GM12864 (cell line): ENCODE measurements around the gene CBFA2T2.
A peak's percentile ranks its signal among the peaks of the same experiment; 100 is the strongest.
"Not testable (repeated sequence)": the region's sequence is repeated elsewhere in the genome, so short reads cannot be mapped to it uniquely, and the experiment has no call there.

ENCODE experiments used
- DNase-seq: peaks from one replicate; pipeline ENCODE4 v3.0.0-alpha.2; 2011; ENCODE audit warnings: low read depth
- H3K4me3 ChIP-seq: 2 replicates; pipeline ENCODE4 v1.5.1; 2011; ENCODE audit warnings: mild to moderate bottlenecking, low read depth, low read length, control low read depth
- CTCF ChIP-seq: IDR thresholded peaks from 2 replicates; pipeline ENCODE4 v1.5.1; 2011; ENCODE audit warnings: low read depth, mild to moderate bottlenecking, moderate library complexity, low read length, control low read depth, inconsistent platforms; ENCODE audit errors: missing control alignments

The CBFA2T2 gene

GRCh38 chr20:33482581-33482980, 7.3 kb upstream of the CBFA2T2 start:
- DNase-seq, result no peak
- TF ChIP-seq CTCF, result no peak
- H3K4me3 ChIP-seq, result no peak overlapping the region

GRCh38 chr20:33483186-33483585, 6.7 kb upstream of the CBFA2T2 start:
- DNase-seq, H3K4me3 ChIP-seq: not testable (repeated sequence)

- no peak for TF ChIP-seq CTCF
- no peak overlapping the region for H3K4me3 ChIP-seq
- DNase-seq, result no peak
Observed at GRCh38 chr20:33488201-33488600, 1.7 kb upstream of the CBFA2T2 start.

GRCh38 chr20:33488661-33489494, 1.0 kb upstream of the CBFA2T2 start:
- DNase-seq, result not testable (repeated sequence)
- peak overlapping the region; percentile 64; the same call in 1 of the 2 replicates for H3K4me3 ChIP-seq

- no peak for TF ChIP-seq CTCF
- DNase-seq, result peak; percentile 81
- H3K4me3 ChIP-seq, result peak overlapping the region; percentile 64
Observed at GRCh38 chr20:33489495-33490022, 337 bp upstream of the CBFA2T2 start.

GRCh38 chr20:33490934-33491656, 1.2 kb downstream of the CBFA2T2 start:
- DNase-seq, result no peak
- H3K4me3 ChIP-seq, result peak overlapping the region; percentile 96

GRCh38 chr20:33493076-33493766, 3.3 kb downstream of the CBFA2T2 start:
- no peak for TF ChIP-seq CTCF
- DNase-seq, result no peak
- H3K4me3 ChIP-seq, result no peak overlapping the region

More at GRCh38 chr20:33490934-33491656, 1.2 kb downstream of the CBFA2T2 start:
- TF ChIP-seq CTCF, result no peak

- not testable (repeated sequence) for DNase-seq, H3K4me3 ChIP-seq
Observed at GRCh38 chr20:33496776-33497175, 6.9 kb downstream of the CBFA2T2 start.
